Effector memory CD4-positive, alpha-beta T cell (primary cell): ENCODE results near the gene IVL.

Experiments used
- DNase-seq, 3 donors: peaks; one replicate each; pipeline ENCODE4 v3.0.0-alpha.2; 2020
- H3K27ac ChIP-seq: 2 replicates; pipeline ENCODE4 v1.7.0; 2013; ENCODE audit warnings: mild to moderate bottlenecking, low read length, moderate library complexity; ENCODE audit not compliant: insufficient read depth, poor library complexity, severe bottlenecking
- H3K27me3 ChIP-seq: replicated peaks from 2 replicates; pipeline ENCODE4 v1.7.0; 2013; ENCODE audit warnings: mild to moderate bottlenecking, low read length; ENCODE audit not compliant: insufficient read depth, control insufficient read depth, poor library complexity, severe bottlenecking
- H3K36me3 ChIP-seq: 2 replicates; pipeline ENCODE4 v1.7.0; 2013; ENCODE audit warnings: mild to moderate bottlenecking, low read length, moderate library complexity; ENCODE audit not compliant: control insufficient read depth, insufficient read depth
- H3K4me1 ChIP-seq: 2 replicates; pipeline ENCODE4 v1.7.0; 2013; ENCODE audit warnings: low read length, mild to moderate bottlenecking; ENCODE audit not compliant: control insufficient read depth, insufficient read depth, poor library complexity, severe bottlenecking
- H3K4me3 ChIP-seq: 2 replicates; pipeline ENCODE4 v1.7.0; 2013; ENCODE audit warnings: low read length, low read depth, mild to moderate bottlenecking; ENCODE audit not compliant: insufficient read depth, poor library complexity, severe bottlenecking
- H3K9me3 ChIP-seq: 2 replicates; pipeline ENCODE4 v1.7.0; 2013; ENCODE audit warnings: mild to moderate bottlenecking, low read length, moderate library complexity; ENCODE audit not compliant: control insufficient read depth

IVL gene

GRCh38 chr1:152886758-152887409 lies 21.5 kb upstream of the IVL start:
- Histone ChIP-seq H3K27me3 (no peaks in the 10 kb centered on the region), H3K36me3 (no peaks in the 10 kb centered on the region), H3K4me3 (no peak overlapping the region), H3K4me1 (no peaks in the 10 kb centered on the region), H3K9me3 (no peaks in the 10 kb centered on the region), H3K27ac (no peak overlapping the region)
- no peak for DNase-seq

GRCh38 chr1:152888126-152888525 lies 20.2 kb upstream of the IVL start:
- no peaks in the 10 kb centered on the region for H3K9me3 ChIP-seq
- no peaks in the 10 kb centered on the region for H3K27me3 ChIP-seq
- DNase-seq = no peak
- H3K36me3 ChIP-seq = no peaks in the 10 kb centered on the region
- H3K27ac ChIP-seq = no peak overlapping the region
- H3K4me3 ChIP-seq = no peak overlapping the region
- H3K4me1 ChIP-seq = no peaks in the 10 kb centered on the region

- Histone ChIP-seq H3K36me3 (no peaks in the 10 kb centered on the region), H3K9me3 (no peaks in the 10 kb centered on the region), H3K4me1 (no peaks in the 10 kb centered on the region), H3K4me3 (no peak overlapping the region), H3K27ac (no peak overlapping the region), H3K27me3 (no peaks in the 10 kb centered on the region)
- no peak for DNase-seq
These were observed 9.3 kb upstream of the IVL start for GRCh38 chr1:152899027-152899426.

DNA sequence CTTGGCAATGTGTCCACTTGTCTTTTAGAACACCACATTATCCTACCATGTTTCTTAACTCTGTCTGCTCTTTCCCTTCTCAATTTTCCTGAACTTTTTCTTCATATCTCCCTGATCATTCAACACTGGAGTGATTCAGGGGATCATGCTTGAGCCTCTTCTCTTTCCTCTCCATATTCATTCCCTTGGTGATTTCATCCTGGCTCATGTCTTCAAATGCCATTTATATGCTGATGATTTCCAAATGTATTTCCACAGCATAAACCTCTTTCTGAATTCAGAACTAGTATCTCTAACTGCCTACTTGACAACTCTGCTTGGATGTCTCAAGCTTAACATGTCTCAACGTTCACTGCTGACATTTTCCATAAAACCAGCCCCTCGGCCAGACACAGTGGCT lies 8.5 kb upstream of the IVL start:
- DNase-seq = no peak
- no peaks in the 10 kb centered on the region for H3K4me1 ChIP-seq
- H3K4me3 ChIP-seq = no peak overlapping the region
- no peaks in the 10 kb centered on the region for H3K36me3 ChIP-seq
- no peaks in the 10 kb centered on the region for H3K9me3 ChIP-seq
- no peaks in the 10 kb centered on the region for H3K27me3 ChIP-seq
- H3K27ac ChIP-seq = no peak overlapping the region

- Histone ChIP-seq H3K4me1 (no peaks in the 10 kb centered on the region), H3K36me3 (no peaks in the 10 kb centered on the region), H3K9me3 (no peaks in the 10 kb centered on the region), H3K27me3 (no peaks in the 10 kb centered on the region), H3K4me3 (no peak overlapping the region), H3K27ac (no peak overlapping the region)
- no peak for DNase-seq
These were observed 6.7 kb upstream of the IVL start for GRCh38 chr1:152901631-152902030.

- H3K27me3 ChIP-seq = no peaks in the 10 kb centered on the region
- no peaks in the 10 kb centered on the region for H3K4me1 ChIP-seq
- no peak overlapping the region for H3K27ac ChIP-seq
- no peaks in the 10 kb centered on the region for H3K36me3 ChIP-seq
- no peak overlapping the region for H3K4me3 ChIP-seq
- no peaks in the 10 kb centered on the region for H3K9me3 ChIP-seq
- DNase-seq = no peak
These were observed 5.7 kb upstream of the IVL start for GRCh38 chr1:152902636-152903035.

- Histone ChIP-seq H3K27ac (no peak overlapping the region), H3K4me3 (no peak overlapping the region), H3K36me3 (no peaks in the 10 kb centered on the region), H3K4me1 (no peaks in the 10 kb centered on the region), H3K9me3 (no peaks in the 10 kb centered on the region), H3K27me3 (no peaks in the 10 kb centered on the region)
- DNase-seq = no peak
These were observed 3.5 kb upstream of the IVL start for GRCh38 chr1:152904688-152905440.

DNA sequence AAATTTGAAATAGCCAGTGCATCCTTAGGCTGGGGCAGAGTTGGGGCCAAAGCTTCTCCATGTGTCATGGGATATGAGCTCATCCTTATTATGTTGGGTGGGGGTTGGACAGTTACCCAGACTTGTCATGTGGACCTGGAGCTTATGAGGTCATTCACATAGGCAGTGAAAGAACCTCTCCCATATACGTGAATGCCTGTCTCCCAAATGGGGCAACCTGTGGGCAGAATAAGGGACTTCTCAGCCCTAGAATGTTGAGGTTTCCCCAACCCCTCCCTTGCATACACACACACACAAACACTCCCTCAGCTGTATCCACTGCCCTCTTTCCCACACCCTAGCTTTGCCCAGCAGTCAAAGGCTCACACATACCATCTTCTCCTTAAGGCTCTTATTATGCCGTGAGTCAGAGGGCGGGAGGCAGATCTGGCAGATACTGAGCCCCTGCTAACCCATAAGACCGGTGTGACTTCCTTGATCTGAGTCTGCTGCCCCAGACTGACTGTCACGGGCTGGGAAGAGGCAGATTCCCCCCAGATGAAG lies 2.3 kb upstream of the IVL start:
- no peaks in the 10 kb centered on the region for H3K36me3 ChIP-seq
- no peak overlapping the region for H3K4me3 ChIP-seq
- peak in 1 of 3 donors; percentile 9 for DNase-seq
- no peaks in the 10 kb centered on the region for H3K9me3 ChIP-seq
- H3K27me3 ChIP-seq = no peaks in the 10 kb centered on the region
- no peaks in the 10 kb centered on the region for H3K4me1 ChIP-seq
- no peak overlapping the region for H3K27ac ChIP-seq

DNA sequence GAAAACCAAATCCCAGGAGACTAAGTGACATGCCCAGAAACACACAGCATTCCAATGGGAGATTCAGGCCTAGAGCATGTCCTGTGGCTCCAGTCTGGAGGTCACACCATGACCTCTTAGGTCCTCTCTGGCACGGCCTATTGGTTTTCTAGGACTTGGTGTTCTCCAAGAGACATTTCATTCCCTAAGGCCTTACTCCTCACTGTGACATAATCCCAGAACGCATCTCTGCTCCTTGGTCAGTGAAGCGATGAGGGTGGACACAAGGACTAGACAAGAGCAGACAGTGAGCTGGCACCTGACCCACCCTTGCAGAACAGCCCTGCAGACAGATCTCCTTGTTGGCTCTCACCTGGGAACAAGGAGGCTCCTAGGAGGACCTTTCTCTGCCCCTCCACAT lies 860 bp downstream of the IVL start:
- H3K27ac ChIP-seq = no peak overlapping the region
- DNase-seq = no peak
- no peaks in the 10 kb centered on the region for H3K4me1 ChIP-seq
- H3K9me3 ChIP-seq = no peaks in the 10 kb centered on the region
- no peaks in the 10 kb centered on the region for H3K27me3 ChIP-seq
- H3K36me3 ChIP-seq = no peaks in the 10 kb centered on the region
- H3K4me3 ChIP-seq = no peak overlapping the region

GRCh38 chr1:152912471-152912870 lies 4.1 kb downstream of the IVL start:
- Histone ChIP-seq H3K27ac (no peak overlapping the region), H3K36me3 (no peaks in the 10 kb centered on the region), H3K9me3 (no peaks in the 10 kb centered on the region), H3K4me1 (no peaks in the 10 kb centered on the region), H3K27me3 (no peaks in the 10 kb centered on the region), H3K4me3 (no peak overlapping the region)
- DNase-seq = no peak
